ENCODE data around the gene AP4B1. TPM values are rescaled to one million over a fixed set of nuclear protein-coding genes. Genes with fewer than 3 reads are reported as not detected.

The AP4B1 gene
- total RNA-seq, 4 donors from 2014 or later, result 5.9 to 13.7 (median 6.0) TPM

- Histone ChIP-seq H3K9me3 (no peaks in the 10 kb centered on the region), H3K4me3 (peak within 1 kb of the TSS; percentile 74 to 97 (median 84)), H3K4me1 (peaks cover 40 to 55% (median 51%) of the 10 kb centered on the region in 4 donors), H3K27me3 (no peaks in the 10 kb centered on the region), H3K27ac (replicated peaks in 1 of 4) (peak within 1 kb of the TSS; percentile 90 to 98 (median 94)), H3K36me3 (no peaks in the 10 kb centered on the region)
- intact Hi-C loops (cut with DNase I), result loop anchor here (1.0 kb wide), 1 partner anchor 24 kb away; the partner anchor contains the start of gene DCLRE1B
- peak; percentile 98 for DNase-seq (ENCODE audit: extremely low spot score)
- TF ChIP-seq EP300 (IDR thresholded peaks at IDR 0.05) (no peak), CTCF (IDR thresholded peaks at IDR 0.05) (no peak), POLR2AphosphoS5 (IDR thresholded peaks at IDR 0.05) (peak; percentile 89 to 91), POLR2A (IDR thresholded peaks at IDR 0.05; ENCODE audit: low read depth) (peak; percentile 39)
- under 1% methylated on average over 47 of the region's 61 CpGs for WGBS
Measured at GRCh38 chr1:113928941-113929749, 24.5 kb upstream of the AP4B1 start, which contains the start of gene HIPK1. Gene HIPK1 (plus strand): TSS chr1:113929324.

DNA sequence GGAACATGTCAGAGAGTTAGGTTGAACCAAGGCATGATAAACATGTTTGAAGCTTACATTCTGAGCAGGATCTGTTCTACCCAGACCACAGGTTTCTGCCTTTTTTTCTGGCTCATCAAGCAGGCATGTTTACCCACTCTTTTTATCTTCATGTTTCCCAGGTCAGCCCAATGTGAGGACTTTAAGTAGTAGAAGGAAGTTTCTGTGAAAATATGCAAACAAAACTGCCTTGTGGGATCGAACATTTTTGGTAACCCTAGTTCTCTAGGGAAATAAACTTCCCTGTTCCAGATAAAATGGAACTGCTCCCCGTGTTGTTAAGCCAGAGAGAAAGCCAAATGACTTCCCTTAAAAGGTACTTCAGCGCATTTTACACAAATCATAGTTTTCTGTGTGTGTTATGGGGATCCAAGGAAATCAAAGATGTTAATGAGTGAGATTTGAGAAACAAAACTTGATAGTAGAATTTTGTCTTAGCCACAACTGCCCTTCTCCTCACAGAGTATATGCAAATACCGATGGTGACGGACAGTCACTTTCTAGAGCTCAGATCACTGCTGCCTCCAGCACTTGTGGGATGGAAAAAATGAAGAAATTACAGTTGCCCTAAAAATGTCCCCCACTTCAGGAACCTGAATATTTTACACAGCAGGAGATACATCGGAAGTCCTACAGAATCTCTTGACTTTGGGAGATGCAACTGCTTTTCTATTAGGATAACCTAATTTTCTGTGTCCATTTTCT is 23.8 kb upstream of the AP4B1 start:
- H3K9me3 ChIP-seq, result no peaks in the 10 kb centered on the region
- peak overlapping the region; percentile 90 to 98 (median 94) for H3K27ac ChIP-seq (replicated peaks in 1 of 4)
- peaks cover 33 to 47% (median 43%) of the 10 kb centered on the region in 4 donors for H3K4me1 ChIP-seq
- H3K36me3 ChIP-seq, result no peaks in the 10 kb centered on the region
- DNase-seq (ENCODE audit: extremely low spot score), result no peak
- H3K4me3 ChIP-seq, result peak overlapping the region; percentile 74 to 97 (median 84)
- H3K27me3 ChIP-seq, result no peaks in the 10 kb centered on the region
- intact Hi-C loops (cut with DNase I), result no loop called here
- WGBS, result 18% methylated on average over 6 of the region's 6 CpGs
- TF ChIP-seq POLR2A (IDR thresholded peaks at IDR 0.05; ENCODE audit: low read depth), result no peak
- TF ChIP-seq CTCF (IDR thresholded peaks at IDR 0.05), result no peak
- TF ChIP-seq POLR2AphosphoS5 (IDR thresholded peaks at IDR 0.05), result no peak
- no peak for TF ChIP-seq EP300 (IDR thresholded peaks at IDR 0.05)

DNA sequence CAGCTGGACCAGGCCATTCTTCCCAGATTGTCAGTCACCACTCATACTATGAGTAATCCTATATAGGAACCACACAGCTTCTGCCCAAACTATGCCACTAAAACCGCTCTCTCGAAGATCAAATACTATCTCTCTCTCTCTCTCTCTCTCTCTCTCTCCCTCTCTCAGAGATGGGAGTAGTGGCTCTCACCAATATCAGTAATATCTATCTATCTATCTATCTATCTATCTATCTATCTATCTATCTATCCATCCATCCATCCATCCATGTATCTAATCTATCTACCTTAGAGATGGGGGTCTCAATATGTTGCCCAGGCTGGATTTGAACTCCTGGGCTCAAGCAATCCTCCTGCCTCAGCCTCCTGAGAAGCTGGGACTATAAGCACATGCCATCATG is 19.9 kb upstream of the AP4B1 start:
- no peak for TF ChIP-seq POLR2A (IDR thresholded peaks at IDR 0.05; ENCODE audit: low read depth)
- no peak for TF ChIP-seq POLR2AphosphoS5 (IDR thresholded peaks at IDR 0.05)
- TF ChIP-seq CTCF (IDR thresholded peaks at IDR 0.05), result no peak
- TF ChIP-seq EP300 (IDR thresholded peaks at IDR 0.05), result no peak
- Histone ChIP-seq H3K36me3 (no peaks in the 10 kb centered on the region), H3K9me3 (no peaks in the 10 kb centered on the region), H3K4me1 (peaks cover 11 to 15% (median 13%) of the 10 kb centered on the region in 4 donors), H3K27ac (replicated peaks in 1 of 4) (no peak overlapping the region), H3K27me3 (peaks cover 0 to 6% (median 0%) of the 10 kb centered on the region in 4 donors), H3K4me3 (no peak overlapping the region)
- 94% methylated on average over 2 of the region's 2 CpGs for WGBS
- intact Hi-C loops (cut with DNase I), result no loop called here
- no peak for DNase-seq (ENCODE audit: extremely low spot score)

DNA sequence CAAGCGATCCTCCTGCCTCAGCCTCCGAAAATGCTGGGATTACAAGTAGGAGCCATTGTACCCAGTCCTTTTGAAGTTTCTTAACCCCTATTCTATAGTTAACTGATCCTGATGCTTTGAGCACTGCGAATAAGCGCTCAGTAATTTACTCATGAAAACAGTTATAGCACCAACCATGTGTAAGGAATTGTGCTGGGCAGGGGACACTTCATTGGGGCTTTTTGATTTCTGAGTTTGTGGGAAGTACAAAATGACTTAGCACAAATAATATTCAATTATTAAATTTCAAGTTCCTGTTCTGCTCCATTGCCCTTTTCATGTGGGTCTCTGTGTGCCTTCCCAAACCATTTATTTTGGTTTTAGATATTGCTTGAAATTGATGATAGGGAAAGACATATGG is 18.4 kb upstream of the AP4B1 start:
- DNase-seq (ENCODE audit: extremely low spot score), result no peak
- WGBS, result 96% methylated on average over 4 of the region's 4 CpGs
- intact Hi-C loops (cut with DNase I), result no loop called here

More for the DNA sequence above, 18.4 kb upstream of the AP4B1 start:
- Histone ChIP-seq H3K4me1 (peaks cover 4 to 7% (median 5%) of the 10 kb centered on the region in 4 donors), H3K36me3 (no peaks in the 10 kb centered on the region), H3K4me3 (no peak overlapping the region), H3K9me3 (no peaks in the 10 kb centered on the region), H3K27ac (replicated peaks in 1 of 4) (no peak overlapping the region), H3K27me3 (peaks cover 0 to 6% (median 0%) of the 10 kb centered on the region in 4 donors)
- TF ChIP-seq POLR2AphosphoS5 (IDR thresholded peaks at IDR 0.05), result no peak
- no peak for TF ChIP-seq EP300 (IDR thresholded peaks at IDR 0.05)
- no peak for TF ChIP-seq POLR2A (IDR thresholded peaks at IDR 0.05; ENCODE audit: low read depth)
- no peak for TF ChIP-seq CTCF (IDR thresholded peaks at IDR 0.05)

Measured in esophagus muscularis mucosa (tissue), 4 donors.